ENCODE data around the gene RNF115.
"Not testable (repeated sequence)": the region's sequence is repeated elsewhere in the genome, so short reads cannot be mapped to it uniquely, and the experiment has no call there.

The RNF115 gene

DNA sequence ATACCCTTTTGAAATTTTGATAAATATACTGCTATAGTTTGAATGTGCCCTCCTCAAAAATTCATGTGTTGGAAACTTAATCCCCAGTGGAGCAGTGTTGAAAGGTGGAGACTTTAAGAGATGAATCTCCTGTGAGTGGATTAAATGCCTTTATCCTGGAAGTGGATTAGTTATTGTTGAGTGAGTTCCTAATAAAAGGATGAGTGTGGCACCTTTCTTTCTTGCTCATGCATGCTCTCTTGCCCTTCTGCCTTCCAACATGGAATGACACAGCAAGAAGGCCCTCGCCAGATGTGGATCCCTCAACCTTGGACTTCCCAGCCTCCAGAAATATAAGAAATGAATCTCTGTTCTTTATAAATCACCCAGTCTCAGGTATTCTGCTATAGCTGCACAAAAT lies 52.8 kb downstream of the RNF115 start:
- DNase-seq = no peak

DNA sequence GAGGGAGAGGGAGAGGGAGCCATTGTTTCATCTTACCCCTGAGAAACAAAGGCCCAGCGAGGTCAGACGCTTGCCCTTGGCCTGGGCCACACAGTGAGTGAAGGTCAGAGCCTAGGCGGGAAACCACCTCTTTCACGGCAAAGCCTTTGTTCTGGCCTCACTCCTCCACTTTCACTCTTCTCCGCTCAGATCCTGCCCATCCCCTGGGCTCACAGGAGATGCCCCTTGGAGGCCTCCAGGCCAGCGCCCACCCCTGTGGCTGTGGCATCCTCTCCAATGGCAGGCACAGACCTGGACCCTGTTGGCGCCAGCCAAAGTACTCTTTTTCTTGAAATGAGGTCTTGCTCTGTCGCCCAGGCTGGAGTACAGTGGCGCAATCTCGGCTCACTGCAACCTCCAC lies 55.9 kb downstream of the RNF115 start:
- not testable (repeated sequence) for DNase-seq

DNA sequence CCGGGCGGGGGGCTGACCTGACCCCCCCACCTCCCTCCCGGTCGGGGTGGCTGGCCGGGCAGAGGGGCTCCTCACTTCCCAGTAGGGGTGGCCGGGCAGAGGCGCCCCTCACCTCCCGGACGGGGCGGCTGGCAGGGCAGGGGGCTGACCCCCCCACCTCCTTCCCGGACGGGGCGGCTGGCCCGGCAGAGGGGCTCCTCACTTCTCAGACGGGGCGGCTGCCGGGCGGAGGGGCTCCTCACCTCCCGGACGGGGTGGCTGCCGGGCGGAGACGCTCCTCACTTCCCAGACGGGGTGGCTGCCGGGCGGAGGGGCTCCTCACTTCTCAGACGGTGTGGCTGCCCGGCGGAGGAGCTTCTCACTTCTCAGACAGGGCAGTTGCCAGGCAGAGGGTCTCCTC lies 57.0 kb downstream of the RNF115 start:
- DNase-seq = not testable (repeated sequence)

DNA sequence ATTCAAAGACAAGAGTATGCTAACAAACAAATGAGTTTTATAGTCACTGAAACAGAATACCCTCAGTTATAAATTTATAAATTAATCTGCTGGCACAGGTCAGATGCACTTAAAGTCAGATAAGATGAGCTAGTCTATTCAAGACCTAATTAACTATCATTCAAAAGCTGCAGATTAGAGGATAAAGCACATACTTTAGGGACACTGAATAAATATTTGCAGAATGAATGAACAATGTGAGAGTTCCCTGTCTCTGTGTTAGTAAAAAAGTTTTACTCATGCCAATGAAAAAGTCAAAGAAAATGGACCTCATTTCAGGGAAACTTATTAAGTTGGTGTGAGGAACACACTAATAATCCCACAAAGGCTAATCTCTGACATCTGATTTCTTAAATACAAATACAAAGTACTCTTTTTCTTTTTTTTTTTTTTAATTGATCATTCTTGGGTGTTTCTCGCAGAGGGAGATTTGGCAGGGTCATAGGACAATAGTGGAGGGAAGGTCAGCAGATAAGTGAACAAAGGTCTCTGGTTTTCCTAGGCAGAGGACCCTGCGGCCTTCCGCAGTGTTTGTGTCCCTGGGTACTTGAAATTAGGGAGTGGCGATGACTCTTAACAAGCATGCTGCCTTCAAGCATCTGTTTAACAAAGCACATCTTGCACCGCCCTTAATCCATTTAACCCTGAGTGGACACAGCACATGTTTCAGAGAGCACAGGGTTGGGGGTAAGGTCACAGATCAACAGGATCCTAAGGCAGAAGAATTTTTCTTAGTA lies 58.1 kb downstream of the RNF115 start:
- DNase-seq = not testable (repeated sequence)

DNA sequence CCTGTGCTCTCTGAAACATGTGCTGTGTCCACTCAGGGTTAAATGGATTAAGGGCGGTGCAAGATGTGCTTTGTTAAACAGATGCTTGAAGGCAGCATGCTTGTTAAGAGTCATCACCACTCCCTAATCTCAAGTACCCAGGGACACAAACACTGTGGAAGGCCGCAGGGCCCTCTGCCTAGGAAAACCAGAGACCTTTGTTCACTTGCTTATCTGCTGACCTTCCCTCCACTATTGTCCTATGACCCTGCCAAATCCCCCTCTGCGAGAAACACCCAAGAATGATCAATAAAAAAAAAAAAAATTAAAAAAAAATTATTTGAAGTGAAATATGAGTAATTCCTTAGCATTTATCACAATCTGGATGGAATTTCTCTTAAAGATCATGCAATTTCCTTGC lies 58.8 kb downstream of the RNF115 start:
- DNase-seq = not testable (repeated sequence)

DNA sequence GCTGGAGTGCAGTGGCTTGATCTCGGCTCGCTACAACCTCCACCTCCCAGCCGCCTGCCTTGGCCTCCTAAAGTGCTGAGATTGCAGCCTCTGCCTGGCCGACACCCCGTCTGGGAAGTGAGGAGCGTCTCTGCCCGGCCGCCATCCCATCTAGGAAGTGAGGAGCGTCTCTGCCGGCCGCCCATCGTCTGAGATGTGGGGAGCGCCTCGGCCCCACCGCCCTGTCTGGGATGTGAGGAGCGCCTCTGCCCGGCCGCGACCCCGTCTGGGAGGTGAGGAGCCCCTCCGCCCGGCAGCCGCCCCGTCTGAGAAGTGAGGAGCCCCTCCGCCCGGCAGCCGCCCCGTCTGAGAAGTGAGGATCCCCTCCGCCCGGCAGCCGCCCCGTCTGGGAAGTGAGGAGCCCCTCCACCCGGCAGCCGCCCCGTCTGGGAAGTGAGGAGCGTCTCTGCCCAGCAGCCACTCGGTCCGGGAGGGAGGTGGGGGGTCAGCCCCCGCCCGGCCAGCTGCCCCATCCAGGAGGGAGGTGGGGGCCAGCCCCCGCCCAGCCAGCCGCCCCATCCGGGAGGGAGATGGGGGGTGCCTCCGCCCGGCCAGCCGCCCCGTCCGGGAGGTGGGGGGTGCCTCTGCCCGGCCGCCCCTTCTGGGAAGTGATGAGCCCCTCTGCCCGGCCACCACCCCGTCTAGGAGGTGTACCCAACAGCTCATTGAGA lies 59.5 kb downstream of the RNF115 start:
- DNase-seq = not testable (repeated sequence)

DNA sequence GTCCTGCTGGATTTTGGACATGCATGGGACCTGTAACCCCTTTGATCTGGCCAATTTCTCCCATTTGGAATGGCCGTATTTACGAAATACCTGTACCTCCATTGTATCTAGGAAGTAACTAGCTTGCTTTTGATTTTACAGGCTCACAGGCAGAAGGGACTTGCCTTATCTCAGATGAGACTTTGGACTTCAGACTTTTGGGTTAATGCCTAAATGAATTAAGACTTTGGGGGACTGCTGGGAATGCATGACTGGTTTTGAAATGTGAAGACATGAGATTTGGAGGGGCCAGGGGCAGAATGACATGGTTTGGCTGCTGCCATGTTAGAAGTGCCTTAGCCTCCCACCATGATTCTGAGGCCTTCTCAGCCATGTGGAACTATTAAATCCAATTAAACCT lies 61.9 kb downstream of the RNF115 start:
- not testable (repeated sequence) for DNase-seq

DNA sequence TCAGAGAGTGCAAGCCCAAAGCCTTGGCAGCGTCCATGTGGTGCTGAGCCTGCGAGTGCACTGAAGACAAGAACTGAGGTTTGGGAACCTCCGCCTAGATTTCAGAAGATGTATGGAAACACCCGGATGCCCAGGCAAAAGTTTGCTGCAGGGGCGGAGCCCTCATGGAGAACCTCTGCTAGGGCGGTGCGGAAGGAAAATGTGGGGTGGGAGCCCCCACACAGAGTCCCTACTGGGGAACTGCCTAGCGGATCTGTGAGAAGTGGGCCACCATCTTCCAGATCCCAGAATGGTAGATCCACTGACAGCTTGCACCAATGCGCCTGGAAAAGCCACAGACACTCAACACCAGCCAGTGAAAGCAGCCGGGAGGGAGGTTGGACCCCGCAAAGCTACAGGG lies 62.4 kb downstream of the RNF115 start:
- not testable (repeated sequence) for DNase-seq

DNA sequence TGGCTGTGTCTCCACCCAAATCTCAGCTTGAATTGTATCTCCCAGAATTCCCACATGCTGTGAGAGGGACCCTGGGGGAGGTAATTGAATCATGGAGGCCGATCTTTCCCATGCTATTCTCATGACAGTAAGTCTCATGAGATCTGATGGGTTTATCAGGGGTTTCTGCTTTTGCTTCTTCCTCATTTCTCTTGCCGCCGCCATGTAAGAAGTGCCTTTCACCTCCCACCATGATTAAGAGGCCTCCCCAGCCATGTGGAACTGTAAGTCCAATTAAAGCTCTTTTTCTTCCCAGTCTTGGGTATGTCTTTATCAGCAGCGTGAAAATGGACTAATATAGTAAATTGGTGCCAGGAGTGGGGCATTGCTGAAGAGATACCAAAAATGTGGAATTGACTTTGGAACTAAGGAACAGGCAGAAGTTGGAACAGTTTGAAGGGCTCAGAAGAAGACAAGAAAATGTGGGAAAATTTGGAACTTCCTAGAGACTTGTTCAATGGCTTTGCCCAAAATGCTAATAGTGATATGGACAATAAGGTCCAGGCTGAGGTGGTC lies 63.4 kb downstream of the RNF115 start:
- DNase-seq = not testable (repeated sequence)

DNA sequence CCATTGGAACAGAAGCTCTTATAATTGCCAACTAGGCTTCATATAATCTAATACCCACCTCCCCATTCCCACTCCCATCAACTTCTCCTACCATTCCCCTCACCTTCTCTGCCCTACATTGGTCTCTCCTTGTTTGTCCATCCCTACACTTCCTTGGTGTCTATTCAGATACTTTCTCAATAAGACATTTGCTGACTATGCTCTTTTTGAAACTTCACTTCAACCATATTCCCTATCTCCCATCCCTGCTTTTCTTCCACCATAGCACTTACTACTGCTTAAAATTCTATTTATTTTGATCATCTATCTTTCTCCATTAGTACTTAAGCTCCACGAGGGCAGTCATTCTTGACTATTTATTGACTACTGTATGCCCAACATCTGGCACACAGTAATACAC lies 64.2 kb downstream of the RNF115 start:
- DNase-seq = no peak

DNA sequence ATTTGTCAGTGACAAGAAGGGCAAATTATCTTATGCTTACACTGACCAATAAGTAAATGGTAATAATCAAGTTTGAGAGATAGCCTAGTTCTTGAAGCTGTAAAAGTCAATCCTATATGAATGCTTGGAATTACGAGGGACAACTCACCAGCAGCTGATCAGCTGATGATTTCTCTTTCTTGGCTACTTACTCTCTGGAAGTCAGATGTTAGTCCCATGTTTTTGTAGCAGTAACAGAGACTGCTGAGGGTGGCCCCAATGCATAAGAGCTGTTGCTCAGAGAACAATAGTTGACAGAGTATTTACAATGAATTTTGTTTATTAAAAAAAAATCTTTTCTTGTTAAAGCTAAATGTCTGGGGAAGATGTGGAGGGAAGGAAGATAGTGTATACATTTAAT lies 65.3 kb downstream of the RNF115 start:
- DNase-seq = no peak

DNA sequence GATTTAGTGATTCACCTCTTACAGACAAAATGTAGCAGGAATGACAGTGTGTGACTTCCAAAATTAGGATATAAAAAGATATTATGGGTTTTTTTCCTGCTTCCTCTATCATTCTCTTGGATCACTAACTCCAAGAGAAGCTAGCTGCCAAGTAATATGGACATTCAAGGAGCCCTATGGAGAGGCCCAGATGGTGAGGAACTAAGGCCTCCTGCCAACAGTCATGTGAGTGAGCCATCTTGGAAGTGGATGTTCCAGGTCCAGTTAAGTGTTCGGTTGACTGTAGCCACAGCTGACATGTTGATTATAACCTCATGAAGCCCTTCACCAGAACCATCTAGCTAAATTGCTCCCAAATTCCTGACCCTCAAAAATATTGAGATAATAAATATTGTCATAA lies 65.8 kb downstream of the RNF115 start:
- no peak for DNase-seq

DNA sequence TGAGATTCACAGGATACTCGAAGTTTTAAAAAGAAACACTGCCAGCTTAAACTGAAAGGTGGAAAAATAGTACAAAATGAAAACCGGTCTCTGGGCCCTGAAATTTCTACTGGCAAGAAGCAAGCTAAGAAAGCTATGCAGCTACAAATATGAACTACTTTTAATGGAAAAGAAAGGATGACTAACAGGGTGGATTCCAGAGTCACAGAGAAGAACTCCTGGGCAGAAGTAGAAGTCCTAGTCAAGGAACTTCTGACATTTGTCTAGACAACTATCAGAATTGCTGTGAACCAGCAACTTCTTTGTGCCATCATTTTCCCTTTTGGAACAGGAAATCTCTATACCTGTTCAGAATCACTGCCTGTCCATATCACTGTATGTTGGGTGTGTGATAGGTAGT lies 66.5 kb downstream of the RNF115 start:
- DNase-seq = no peak

DNA sequence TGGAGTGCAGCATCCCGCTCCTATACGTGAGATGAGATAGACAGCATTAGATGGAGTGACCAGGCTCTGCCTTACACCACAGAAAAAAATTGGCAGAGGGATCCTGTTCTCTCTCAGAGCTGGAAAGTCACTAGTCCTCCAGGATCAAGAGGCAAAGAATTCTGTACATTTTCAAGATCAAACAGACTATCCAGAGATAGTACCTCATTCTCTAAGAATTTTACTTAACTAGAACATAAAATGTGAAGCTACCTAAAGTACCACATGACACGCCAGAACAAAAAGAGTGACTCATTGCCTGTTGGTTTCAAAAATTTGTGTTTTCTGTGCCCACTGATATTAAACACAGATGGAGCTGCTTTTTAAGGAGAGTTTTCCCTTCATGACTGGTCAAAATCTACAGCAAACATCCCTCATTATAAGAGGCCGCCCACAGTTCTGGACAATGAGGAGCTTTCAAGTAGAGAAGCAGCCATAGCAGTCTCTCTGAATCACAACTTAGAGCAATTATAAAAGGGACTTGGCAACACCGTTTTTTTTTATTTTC lies 72.3 kb downstream of the RNF115 start:
- no peak for DNase-seq

DNA sequence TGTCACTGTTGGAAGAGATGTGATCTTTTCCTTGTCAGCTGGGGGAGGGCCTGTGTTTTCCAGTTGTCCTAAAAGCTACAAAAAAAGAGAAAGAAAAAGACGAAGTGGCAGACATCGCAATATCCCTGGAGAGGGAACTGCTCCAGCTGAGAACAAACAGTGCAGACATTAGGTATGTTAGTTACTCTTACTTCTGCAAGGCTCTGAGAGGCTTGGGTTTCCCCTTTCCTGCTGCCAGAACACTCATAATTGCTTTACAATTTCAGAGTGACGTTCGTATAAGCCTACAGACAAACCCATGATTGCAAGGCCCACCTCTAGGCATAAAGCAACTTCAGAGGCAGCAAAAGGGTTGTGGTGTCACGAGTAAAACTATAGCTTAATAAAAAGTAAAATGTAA lies 73.5 kb downstream of the RNF115 start:
- DNase-seq = no peak

DNA sequence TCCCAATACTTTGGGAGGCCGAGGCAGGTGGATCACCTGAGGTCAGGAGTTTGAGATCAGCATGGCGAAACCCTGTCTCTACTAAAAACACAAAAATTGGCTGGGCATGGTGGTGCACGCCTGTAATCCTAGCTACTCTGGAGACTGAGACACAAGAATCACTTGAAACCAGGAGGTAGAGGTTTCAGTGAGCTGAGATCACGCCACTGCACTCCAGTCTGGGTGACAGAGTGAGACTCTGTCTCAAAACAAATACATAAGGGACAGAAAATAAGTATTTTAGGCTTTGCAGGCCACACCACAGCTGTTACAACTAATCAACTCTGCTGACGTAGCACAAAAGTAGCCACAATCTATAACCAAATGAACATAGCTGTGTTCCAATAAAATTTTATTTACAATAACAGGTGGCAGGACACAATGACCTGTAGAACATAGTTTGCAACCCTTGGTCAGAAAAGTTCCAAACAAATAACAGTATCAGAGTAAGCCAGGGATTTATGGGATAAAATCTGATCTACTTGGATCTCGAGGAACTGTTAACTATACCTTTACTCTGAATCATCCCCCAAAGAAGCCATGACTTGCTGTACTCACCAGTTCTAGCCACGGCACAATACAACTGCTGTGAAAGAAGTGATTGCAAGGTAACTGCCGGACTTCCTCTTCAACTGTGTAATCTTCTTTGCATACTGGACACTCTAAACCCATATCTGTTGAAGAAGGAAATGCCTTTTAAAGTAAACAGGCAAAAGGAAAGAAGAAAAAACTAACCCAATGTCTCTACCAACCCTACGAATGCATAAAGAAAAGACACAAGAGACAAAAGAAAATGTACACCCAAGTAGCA lies 76.3 kb downstream of the RNF115 start:
- DNase-seq = no peak

DNA sequence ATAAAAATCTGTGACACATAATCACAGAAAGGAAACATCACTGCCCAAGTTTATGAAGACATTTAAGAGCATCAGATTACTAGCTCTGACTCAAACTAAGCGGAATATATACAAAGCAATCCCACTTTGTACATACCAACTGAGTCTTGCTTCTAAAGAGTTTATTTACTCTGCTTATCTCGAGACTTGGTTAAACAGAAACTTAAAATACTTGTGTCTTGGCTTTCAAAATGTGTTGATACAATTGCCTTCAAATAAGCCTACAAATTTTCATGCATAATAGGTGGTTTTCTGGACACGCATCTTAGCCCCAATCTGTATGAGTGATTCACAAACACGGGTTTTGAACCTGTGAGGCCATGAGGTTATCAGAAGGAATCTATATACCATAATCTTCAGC lies 83.6 kb downstream of the RNF115 start:
- no peak for DNase-seq

DNA sequence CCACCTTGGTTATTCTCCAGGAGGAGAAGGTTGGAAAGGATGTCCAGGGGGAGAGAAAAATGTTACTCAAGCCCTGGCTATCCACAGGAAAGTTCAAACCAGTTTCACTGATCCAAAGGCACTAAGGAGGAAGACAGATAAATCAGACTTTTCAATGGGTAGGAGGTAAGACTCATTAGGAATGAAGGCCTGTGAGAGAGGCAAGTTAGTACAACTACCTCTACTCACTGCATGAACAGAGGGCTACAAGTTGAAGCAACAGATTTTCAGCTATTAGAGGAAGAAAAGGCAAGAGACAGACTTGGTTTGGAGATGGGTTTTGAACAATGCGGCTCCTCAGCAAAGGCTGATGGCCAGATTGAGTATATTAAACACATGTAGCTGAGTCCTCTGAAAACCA lies 87.7 kb downstream of the RNF115 start:
- DNase-seq = no peak

DNA sequence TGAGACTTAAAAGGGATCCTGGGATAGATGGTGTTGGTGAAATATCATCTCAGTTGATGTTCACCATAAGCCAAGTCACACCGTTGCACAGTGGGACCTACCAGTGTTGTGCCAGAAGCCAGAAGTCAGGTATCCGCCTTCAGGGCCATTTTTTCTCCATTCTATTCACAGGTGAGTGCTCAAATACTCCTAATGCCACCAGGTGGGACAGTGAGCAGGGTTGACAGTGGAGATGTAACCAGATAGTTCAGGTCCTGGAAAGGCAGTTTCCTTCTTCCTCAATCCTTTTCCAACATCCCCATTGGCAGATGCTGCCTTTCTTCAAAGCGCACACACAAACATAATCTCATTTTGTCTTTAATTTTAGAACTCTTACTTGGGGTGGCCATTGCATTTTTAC lies 93.0 kb downstream of the RNF115 start:
- DNase-seq = no peak

DNA sequence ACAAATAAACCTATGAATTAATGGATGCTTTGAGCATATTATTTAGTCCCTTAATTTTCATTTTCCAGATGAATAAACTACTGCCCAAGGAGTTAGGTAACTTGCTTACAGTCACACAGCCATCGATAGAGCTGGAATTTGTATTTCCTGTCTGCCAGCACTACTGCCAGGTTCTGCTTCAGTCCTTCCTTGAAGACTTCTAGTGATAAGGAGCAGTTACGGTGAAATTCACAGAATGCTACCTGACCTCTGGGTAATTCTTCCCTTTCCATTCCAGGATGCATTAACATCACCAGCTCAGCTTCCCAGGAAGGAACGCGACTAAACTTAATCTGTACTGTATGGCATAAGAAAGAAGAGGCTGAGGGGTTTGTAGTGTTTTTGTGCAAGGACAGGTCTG lies 93.4 kb downstream of the RNF115 start:
- no peak for DNase-seq

DNA sequence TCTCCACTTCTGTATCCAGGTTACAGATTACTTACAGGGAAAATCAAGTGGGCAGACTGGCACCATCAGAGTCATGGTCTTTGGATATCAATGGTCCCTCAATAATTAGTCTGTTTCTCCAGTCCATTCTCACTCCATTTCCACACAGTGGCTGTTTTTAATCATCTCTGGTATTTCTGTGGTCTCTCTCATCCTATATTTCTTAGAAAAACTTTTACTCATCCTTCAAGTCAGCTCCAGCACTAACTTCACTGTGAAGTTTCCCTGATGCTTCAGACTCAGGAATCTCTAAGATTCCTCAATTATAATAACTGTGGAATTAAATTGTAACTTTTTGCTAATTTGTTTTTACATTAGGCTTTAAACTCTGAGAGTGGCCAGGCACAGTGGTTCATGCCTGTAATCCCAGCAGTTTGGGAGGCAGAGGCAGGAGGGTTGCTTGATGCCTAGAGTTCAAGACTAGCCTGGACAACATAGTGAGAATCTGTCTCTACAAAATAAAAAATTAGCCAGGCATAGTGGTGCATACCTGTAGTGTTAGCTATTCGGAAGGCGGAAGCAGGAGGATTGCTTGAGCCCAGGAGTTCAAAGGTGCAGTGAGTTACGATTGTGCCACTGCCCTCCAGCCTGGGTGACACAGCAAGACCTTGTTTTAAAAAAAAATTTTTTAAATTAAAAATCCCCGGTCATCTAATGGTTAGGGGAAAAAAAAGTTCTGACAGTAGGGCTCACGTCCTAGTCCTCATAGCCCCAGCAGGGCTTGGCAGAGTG lies 94.0 kb downstream of the RNF115 start:
- DNase-seq = no peak

DNA sequence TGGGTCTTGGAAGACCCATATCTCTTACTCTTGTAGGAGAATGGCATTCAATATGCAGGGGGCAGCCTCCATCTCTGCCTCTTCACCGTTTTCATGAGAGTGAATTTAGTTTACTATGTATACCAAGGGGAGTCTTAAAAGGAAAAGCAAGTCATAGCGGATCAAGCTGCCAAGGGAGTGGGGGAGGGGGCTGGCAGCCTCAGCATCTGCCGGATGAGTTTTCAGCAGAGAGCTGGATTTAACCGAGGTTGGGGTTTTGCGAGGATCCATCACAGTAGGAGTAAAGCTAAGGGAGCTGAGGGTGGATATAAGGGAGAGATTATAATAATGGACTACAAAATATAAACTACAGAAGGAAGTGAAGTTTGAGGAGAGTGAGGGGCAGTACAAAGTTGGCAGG lies 94.7 kb downstream of the RNF115 start:
- no peak for DNase-seq
